ENCODE data around the gene OXSR1.

The OXSR1 gene

DNA sequence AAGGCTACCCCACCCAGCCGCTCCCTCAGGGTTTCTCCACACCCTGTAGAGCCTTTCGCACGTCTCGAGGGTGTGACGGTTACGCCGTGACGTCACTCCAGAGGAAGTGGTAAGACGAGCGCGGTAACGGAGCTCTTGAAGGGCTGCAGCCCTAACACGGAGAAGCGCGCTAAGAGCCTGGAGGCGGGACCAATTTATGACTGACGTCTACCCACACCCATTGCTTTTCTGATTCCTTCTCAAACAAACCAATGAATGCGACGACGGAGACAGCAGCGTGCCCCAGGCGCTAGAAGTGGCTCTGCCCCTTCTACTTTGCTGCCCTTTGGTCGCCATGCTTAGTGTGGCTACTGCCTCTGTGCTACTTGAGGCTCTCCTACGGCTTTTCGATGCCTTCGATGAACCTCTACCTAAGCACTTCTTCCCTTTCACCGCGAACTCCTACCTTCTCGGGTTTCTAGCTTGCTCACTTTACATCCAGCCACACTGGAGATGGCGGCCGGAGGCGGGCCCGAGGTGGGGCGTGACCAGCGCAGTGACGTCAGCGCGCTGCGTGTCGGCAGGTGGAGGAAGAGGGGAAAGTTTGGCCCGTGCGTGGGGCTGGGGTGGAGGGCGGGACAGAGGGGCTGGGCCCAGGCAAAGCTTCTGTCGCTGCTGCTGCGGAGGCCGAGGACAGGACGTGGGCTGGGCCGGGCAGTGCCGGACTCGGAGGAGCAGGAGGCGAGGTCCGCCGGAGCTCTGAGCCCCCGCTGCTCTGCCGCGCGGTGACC, at the start of gene OXSR1:
TSS of gene OXSR1 (plus strand) at position 586 of the 770 bp plus-strand sequence. CDS start 340 bp downstream, outside the sequence.
- Histone ChIP-seq H3K36me3 (replicated peaks) (no peaks in the 10 kb centered on the region), H3K4me3 (ENCODE audit: low read depth, low read length) (peak within 1 kb of the TSS; percentile 84), H3K27me3 (replicated peaks) (no peaks in the 10 kb centered on the region), H3K27ac (peak within 1 kb of the TSS; percentile 99)
- DNase-seq: peak; percentile 100
- in situ Hi-C loops (cut with HindIII; ENCODE audit: low pct_ligation_motif_present, low sequenced_read_pairs): no loop called here
- TF ChIP-seq, protein P1, sequence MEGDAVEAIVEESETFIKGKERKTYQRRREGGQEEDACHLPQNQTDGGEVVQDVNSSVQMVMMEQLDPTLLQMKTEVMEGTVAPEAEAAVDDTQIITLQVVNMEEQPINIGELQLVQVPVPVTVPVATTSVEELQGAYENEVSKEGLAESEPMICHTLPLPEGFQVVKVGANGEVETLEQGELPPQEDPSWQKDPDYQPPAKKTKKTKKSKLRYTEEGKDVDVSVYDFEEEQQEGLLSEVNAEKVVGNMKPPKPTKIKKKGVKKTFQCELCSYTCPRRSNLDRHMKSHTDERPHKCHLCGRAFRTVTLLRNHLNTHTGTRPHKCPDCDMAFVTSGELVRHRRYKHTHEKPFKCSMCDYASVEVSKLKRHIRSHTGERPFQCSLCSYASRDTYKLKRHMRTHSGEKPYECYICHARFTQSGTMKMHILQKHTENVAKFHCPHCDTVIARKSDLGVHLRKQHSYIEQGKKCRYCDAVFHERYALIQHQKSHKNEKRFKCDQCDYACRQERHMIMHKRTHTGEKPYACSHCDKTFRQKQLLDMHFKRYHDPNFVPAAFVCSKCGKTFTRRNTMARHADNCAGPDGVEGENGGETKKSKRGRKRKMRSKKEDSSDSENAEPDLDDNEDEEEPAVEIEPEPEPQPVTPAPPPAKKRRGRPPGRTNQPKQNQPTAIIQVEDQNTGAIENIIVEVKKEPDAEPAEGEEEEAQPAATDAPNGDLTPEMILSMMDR (IDR thresholded peaks at IDR 0.05; ENCODE audit: low read depth, low read length, missing control alignments): no peak

DNA sequence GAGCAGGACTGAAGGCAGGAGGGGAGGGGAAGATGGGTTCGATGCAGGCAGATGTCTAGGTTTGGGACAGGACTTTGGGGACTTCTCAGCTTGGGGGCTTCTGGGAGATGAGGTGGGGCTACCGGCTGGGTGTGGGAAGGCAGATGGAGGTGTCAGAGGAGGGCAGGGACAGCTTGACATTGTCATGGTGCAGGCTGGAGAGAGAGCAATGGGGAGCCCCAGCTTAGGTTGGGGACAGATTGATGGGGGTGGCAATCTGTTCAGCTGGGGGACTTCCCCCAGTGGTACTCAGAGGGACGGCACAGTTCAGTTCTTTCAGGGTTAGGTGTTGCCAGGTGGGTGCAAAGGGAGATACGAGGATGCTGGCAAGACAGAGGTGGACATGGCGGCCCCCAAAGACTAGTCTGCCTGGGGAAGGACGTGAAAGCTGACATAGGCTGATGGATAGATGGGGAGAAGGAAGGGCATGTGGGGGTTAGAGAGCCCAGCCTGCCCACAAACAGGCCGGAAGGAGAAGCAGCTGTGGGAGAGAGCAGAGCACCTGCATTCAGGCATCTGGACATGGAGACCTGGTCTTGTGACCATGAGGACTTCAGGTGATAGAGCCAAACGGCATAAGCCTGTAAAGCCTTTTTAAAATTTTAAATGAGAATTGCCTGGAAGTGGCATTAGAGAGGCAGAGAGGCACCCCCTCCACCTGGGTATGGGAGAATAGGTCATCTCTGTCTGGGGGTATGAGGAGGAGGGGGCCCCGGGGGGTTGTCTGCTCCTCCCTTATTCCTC, 49.5 kb upstream of the OXSR1 start:
- no peak for DNase-seq
- H3K4me3 ChIP-seq (ENCODE audit: low read depth, low read length): no peak overlapping the region
- no peaks in the 10 kb centered on the region for H3K36me3 ChIP-seq (replicated peaks)
- TF ChIP-seq, protein P1 (IDR thresholded peaks at IDR 0.05; ENCODE audit: low read depth, low read length, missing control alignments): no peak
- in situ Hi-C loops (cut with HindIII; ENCODE audit: low pct_ligation_motif_present, low sequenced_read_pairs): no loop called here
- H3K27me3 ChIP-seq (replicated peaks): no peaks in the 10 kb centered on the region
- H3K27ac ChIP-seq: no peak overlapping the region

DNA sequence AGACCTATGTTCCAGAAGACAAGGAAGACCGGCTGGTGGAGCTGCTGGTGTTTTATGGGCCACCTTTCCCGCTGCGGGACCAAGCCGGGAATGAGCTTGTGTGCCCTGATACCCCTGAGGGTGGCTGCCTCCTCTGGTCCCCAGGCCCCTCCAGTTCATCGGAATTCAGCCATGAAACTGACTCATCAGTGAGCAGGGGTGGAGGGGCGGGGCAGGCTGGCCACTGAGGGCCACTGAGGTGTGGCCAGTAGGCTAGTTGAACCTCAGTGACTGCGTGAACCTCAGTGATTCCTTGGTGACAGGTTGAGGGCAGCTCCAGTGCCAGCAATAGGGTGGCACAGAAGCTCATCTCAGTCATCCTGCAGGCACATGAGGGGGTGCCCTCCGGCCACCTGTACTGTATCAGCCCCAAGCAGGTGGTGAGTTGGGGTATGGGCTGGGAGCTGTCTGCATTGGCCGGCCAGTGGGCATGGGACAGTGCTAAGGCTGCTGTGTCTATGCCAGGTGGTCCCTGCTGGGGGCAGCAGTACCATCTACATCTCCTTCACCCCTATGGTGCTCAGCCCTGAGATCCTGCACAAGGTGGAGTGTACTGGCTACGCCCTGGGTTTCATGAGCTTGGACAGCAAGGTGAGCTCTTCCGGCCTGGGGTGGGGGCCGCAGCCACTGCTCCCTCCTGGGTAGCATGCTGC, 48.7 kb upstream of the OXSR1 start:
- no peaks in the 10 kb centered on the region for H3K27me3 ChIP-seq (replicated peaks)
- TF ChIP-seq, protein P1 (IDR thresholded peaks at IDR 0.05; ENCODE audit: low read depth, low read length, missing control alignments): peak; percentile 1
- H3K27ac ChIP-seq: no peak overlapping the region
- in situ Hi-C loops (cut with HindIII; ENCODE audit: low pct_ligation_motif_present, low sequenced_read_pairs): no loop called here
- peaks cover 2% of the 10 kb centered on the region for H3K36me3 ChIP-seq (replicated peaks)
- no peak overlapping the region for H3K4me3 ChIP-seq (ENCODE audit: low read depth, low read length)
- no peak for DNase-seq

DNA sequence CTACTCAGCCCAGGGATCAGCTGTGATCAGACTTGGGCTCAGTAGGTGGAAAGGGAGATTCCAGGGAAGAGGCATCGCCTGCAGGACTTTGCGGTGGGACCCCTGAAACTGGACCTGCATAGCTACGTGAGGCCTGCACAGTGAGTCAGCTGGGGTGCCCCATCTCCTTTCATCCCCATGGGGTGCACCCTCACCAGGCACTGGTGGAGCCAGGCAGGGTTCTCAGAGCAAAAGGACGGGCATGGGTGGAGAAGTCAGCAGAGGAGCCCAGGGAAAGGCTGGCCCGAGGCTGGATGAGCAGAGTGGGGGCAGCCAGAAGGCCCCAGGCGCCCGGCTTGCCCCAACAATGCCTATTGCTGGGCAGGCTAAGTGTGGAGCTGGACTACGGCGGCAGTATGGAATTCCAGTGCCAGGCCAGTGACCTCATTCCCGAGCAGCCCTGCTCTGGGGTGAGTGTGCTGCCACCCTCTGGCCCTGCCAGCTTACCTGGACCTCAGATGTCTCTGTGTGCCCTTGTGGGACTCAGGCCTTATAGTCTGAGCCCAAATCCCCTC, 48.1 kb upstream of the OXSR1 start:
- TF ChIP-seq, protein P1 (IDR thresholded peaks at IDR 0.05; ENCODE audit: low read depth, low read length, missing control alignments): no peak
- H3K27ac ChIP-seq: no peak overlapping the region
- in situ Hi-C loops (cut with HindIII; ENCODE audit: low pct_ligation_motif_present, low sequenced_read_pairs): no loop called here
- peaks cover 8% of the 10 kb centered on the region for H3K36me3 ChIP-seq (replicated peaks)
- DNase-seq: no peak
- H3K4me3 ChIP-seq (ENCODE audit: low read depth, low read length): no peak overlapping the region
- no peaks in the 10 kb centered on the region for H3K27me3 ChIP-seq (replicated peaks)

DNA sequence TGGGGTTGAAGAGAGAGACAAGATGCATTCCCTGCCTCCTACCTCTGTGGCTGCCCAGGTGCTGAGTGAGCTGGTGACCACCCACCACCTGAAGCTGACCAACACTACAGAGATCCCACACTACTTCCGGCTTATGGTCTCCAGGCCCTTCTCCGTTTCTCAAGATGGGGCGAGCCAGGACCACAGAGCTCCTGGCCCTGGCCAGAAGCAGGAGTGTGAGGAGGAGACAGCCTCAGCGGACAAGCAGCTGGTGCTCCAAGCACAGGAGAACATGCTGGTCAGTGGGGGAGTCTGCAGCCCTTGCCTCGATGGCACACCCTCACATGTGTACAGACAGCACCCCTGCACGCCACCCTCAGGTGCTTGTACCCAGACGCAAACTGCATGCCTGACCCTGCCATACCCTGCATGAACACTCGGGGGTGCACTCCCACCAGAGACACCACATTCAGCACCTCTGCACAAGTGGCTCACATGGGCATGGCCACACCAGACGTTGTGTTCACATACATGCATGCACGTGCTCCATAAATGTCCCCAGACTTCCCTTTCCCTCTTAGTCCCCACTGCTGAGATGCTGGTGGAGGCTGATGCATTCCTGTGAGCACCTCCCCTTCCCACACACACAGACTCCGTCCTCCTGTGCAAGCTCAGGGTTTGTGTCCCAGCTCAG, 47.5 kb upstream of the OXSR1 start:
- TF ChIP-seq, protein P1 (IDR thresholded peaks at IDR 0.05; ENCODE audit: low read depth, low read length, missing control alignments): peak; percentile 92
- Histone ChIP-seq H3K27me3 (replicated peaks) (no peaks in the 10 kb centered on the region), H3K36me3 (replicated peaks) (peaks cover 13% of the 10 kb centered on the region), H3K4me3 (ENCODE audit: low read depth, low read length) (no peak overlapping the region), H3K27ac (no peak overlapping the region)
- in situ Hi-C loops (cut with HindIII; ENCODE audit: low pct_ligation_motif_present, low sequenced_read_pairs): no loop called here
- DNase-seq: peak; percentile 60
